HG02943 (cell line): Measurements from ENCODE around the gene CLEC10A.

ENCODE experiments used
- ATAC-seq: cut with Tn5 transposase; IDR thresholded peaks from one replicate; pipeline ENCODE4 v1.9.1; 2021; ENCODE audit warnings: mild to moderate bottlenecking, low read depth, moderate library complexity; ENCODE audit not compliant: unreplicated experiment

The CLEC10A gene

GRCh38 chr17:7043497-7044198 lies 36.4 kb downstream of the CLEC10A start, which contains the start of gene SLC16A11:
Gene SLC16A11, minus strand, starts transcription at chr17:7044092. Its CDS starts 579 bp downstream, at chr17:7043513.
- no peak for ATAC-seq

- ATAC-seq: no peak
These were observed 36.9 kb downstream of the CLEC10A start for GRCh38 chr17:7043182-7043496.

- no peak for ATAC-seq
These were observed 37.4 kb downstream of the CLEC10A start for GRCh38 chr17:7042501-7043181.

- no peak for ATAC-seq
These were observed 38.2 kb downstream of the CLEC10A start for GRCh38 chr17:7041607-7042500.

- ATAC-seq: no peak
These were observed 40.2 kb downstream of the CLEC10A start for GRCh38 chr17:7039832-7040231.

- ATAC-seq: no peak
These were observed 41.8 kb downstream of the CLEC10A start for GRCh38 chr17:7038025-7038862.

- peak; percentile 82 for ATAC-seq
These were observed 44.3 kb downstream of the CLEC10A start, which contains the start of gene SLC16A13 for GRCh38 chr17:7035591-7036368. Gene SLC16A13, plus strand, starts transcription at chr17:7036015. Its CDS starts 368 bp downstream, at chr17:7036383.

GRCh38 chr17:7034955-7035590 lies 45.0 kb downstream of the CLEC10A start:
- ATAC-seq: no peak

GRCh38 chr17:7029659-7030058 lies 50.4 kb downstream of the CLEC10A start:
- ATAC-seq: no peak

GRCh38 chr17:7029096-7029495 lies 51.0 kb downstream of the CLEC10A start:
- ATAC-seq: no peak

GRCh38 chr17:7027335-7027734 lies 52.7 kb downstream of the CLEC10A start:
- ATAC-seq: no peak

GRCh38 chr17:7026471-7027115 lies 53.5 kb downstream of the CLEC10A start:
- no peak for ATAC-seq

GRCh38 chr17:7025245-7025644 lies 54.8 kb downstream of the CLEC10A start:
- no peak for ATAC-seq
